Body of pancreas (tissue), 4 donors: Measurements from ENCODE around the gene PLA2G7. TPM values are rescaled to one million over a fixed set of nuclear protein-coding genes. Genes with fewer than 3 reads are reported as not detected.

Experiments used
- ATAC-seq: fragments of 150-250 bp; one replicate; pipeline ENCODE4 v1.9.1; 2016
- DNase-seq, 4 donors: peaks; one replicate each; pipeline ENCODE4 v3.0.0-alpha.2; 2019
- H3K27ac ChIP-seq, 4 donors: fragments of 200-600 bp; sonication (generic); 1 replicate in 3 of 4; 2 replicates in 1 of 4; pipeline versions ENCODE4 v1.5.1 to v1.6.1; 2016 to 2019; ENCODE audit warnings: mild to moderate bottlenecking in 1 of 4, mixed read lengths in 1 of 4, moderate library complexity in 1 of 4
- H3K27me3 ChIP-seq, 2 donors: fragments of 200-600 bp; sonication (generic); one replicate each; pipeline ENCODE4 v1.6.0; 2016; ENCODE audit warnings: mild to moderate bottlenecking in 1 of 2
- H3K36me3 ChIP-seq, 2 donors: fragments of 200-600 bp; sonication (generic); replicated peaks in 1 of 2; 2 replicates each; pipeline ENCODE4 v1.5.1; 2016; ENCODE audit warnings: low read depth in 2 of 2; ENCODE audit not compliant: insufficient read depth in 1 of 2
- H3K4me1 ChIP-seq: fragments of 200-600 bp; sonication (generic); one replicate; pipeline ENCODE4 v1.6.0; 2016
- H3K4me3 ChIP-seq, 2 donors: fragments of 200-600 bp; sonication (generic); 1 replicate in 1 of 2; 2 replicates in 1 of 2; pipeline ENCODE4 v1.5.1; 2016 to 2019
- H3K9me3 ChIP-seq, 3 donors: fragments of 200-600 bp; sonication (generic); 1 replicate in 2 of 3; 2 replicates in 1 of 3; pipeline ENCODE4 v1.5.1; 2016
- CTCF ChIP-seq, 7 experiments: fragments of 450-650 bp in 4 of 7; fragments of 200-600 bp in 3 of 7; sonication (generic) in 3 of 7; IDR thresholded peaks; one replicate each; pipeline ENCODE4 v1.5.1; 2016 to 2019; ENCODE audit warnings: antibody characterized with exemption in 7 of 7
- POLR2A ChIP-seq, 3 donors: fragments of 450-650 bp; IDR thresholded peaks; one replicate each; pipeline ENCODE4 v1.6.1; 2016; ENCODE audit warnings: antibody characterized with exemption in 3 of 3, mild to moderate bottlenecking in 2 of 3
- WGBS, 2 donors: methylation state at CpG; one replicate each; pipeline ENCODE4 v1.1.5; 2017; 5-methylcytosine and 5-hydroxymethylcytosine counted together
- intact Hi-C: fragments of 100-400 bp; cut with DNase I; formaldehyde crosslinking; loops from one replicate; pipeline ENCODE4 v1.15.1; 2023
- total RNA-seq, 2 donors: library from RNA; depleted of rRNA; stranded (reverse); fragments of >200 nt; gene quantifications; one replicate each; pipeline ENCODE4 v1.1.0, GENCODE V29; 2016

Gene PLA2G7
- total RNA-seq, 2 donors from 2014 or later, result 0.78 TPM; not detected in 1

- intact Hi-C loops, result no loop called here
- Histone ChIP-seq H3K27ac (no peak overlapping the region), H3K9me3 (no peaks in the 10 kb centered on the region), H3K27me3 (peaks cover 0 to 4% of the 10 kb centered on the region in 2 donors), H3K4me3 (no peak overlapping the region), H3K4me1 (peaks cover 5% of the 10 kb centered on the region), H3K36me3 (no peaks in the 10 kb centered on the region)
- TF ChIP-seq CTCF (IDR thresholded peaks at IDR 0.05) (no peak), POLR2A (IDR thresholded peaks at IDR 0.05) (no peak)
- ATAC-seq (no peak), DNase-seq (no peak)
- WGBS, 2 donors, result 75 to 100% methylated on average over 1 of the region's 1 CpG
Observed at GRCh38 chr6:46729787-46730326, 5.3 kb downstream of the PLA2G7 start.

- intact Hi-C loops, result no loop called here
- no peak for TF ChIP-seq CTCF (IDR thresholded peaks at IDR 0.05)
- no peak for TF ChIP-seq POLR2A (IDR thresholded peaks at IDR 0.05)
- no peaks in the 10 kb centered on the region for H3K4me1 ChIP-seq
- no peaks in the 10 kb centered on the region for H3K27me3 ChIP-seq
- no peak for DNase-seq
- H3K4me3 ChIP-seq, result no peak overlapping the region
- H3K9me3 ChIP-seq, result no peaks in the 10 kb centered on the region
- ATAC-seq, result no peak
- no peak overlapping the region for H3K27ac ChIP-seq
- WGBS, 2 donors, result 67 to 80% methylated on average over 1 of the region's 1 CpG
- no peaks in the 10 kb centered on the region for H3K36me3 ChIP-seq
Observed at GRCh38 chr6:46720401-46720800, 14.8 kb downstream of the PLA2G7 start.

- DNase-seq, result no peak
- Histone ChIP-seq H3K27me3 (no peaks in the 10 kb centered on the region), H3K27ac (no peak overlapping the region), H3K36me3 (no peaks in the 10 kb centered on the region), H3K4me3 (no peak overlapping the region), H3K4me1 (no peaks in the 10 kb centered on the region), H3K9me3 (no peaks in the 10 kb centered on the region)
- intact Hi-C loops, result no loop called here
- TF ChIP-seq CTCF (IDR thresholded peaks at IDR 0.05), result no peak
- no peak for TF ChIP-seq POLR2A (IDR thresholded peaks at IDR 0.05)
- no peak for ATAC-seq
- 17 to 19% methylated on average over 1 of the region's 1 CpG for WGBS, 2 donors
Observed at GRCh38 chr6:46719099-46719498, 16.1 kb downstream of the PLA2G7 start.

- Histone ChIP-seq H3K9me3 (no peaks in the 10 kb centered on the region), H3K27me3 (no peaks in the 10 kb centered on the region), H3K4me3 (no peak overlapping the region), H3K27ac (no peak overlapping the region), H3K36me3 (no peaks in the 10 kb centered on the region), H3K4me1 (no peaks in the 10 kb centered on the region)
- ATAC-seq, result no peak
- no peak for TF ChIP-seq CTCF (IDR thresholded peaks at IDR 0.05)
- no peak for TF ChIP-seq POLR2A (IDR thresholded peaks at IDR 0.05)
- no peak for DNase-seq
- intact Hi-C loops, result no loop called here
Observed at GRCh38 chr6:46715141-46715540, 20.0 kb downstream of the PLA2G7 start.

- WGBS, 2 donors, result 86 to 89% methylated on average over 1 of the region's 1 CpG
- no peak overlapping the region for H3K4me3 ChIP-seq
- DNase-seq (no peak), ATAC-seq (no peak)
- no peak for TF ChIP-seq CTCF (IDR thresholded peaks at IDR 0.05)
- no peak for TF ChIP-seq POLR2A (IDR thresholded peaks at IDR 0.05)
- no peak overlapping the region for H3K27ac ChIP-seq
- no peaks in the 10 kb centered on the region for H3K4me1 ChIP-seq
- H3K27me3 ChIP-seq, result no peaks in the 10 kb centered on the region
- no peaks in the 10 kb centered on the region for H3K36me3 ChIP-seq
- H3K9me3 ChIP-seq, result no peaks in the 10 kb centered on the region
- intact Hi-C loops, result no loop called here
Observed at GRCh38 chr6:46711491-46711890, 23.7 kb downstream of the PLA2G7 start.
